GM21381 (cell line): ENCODE results near the gene PTDSS2.
A peak's percentile ranks its signal among the peaks of the same experiment; 100 is the strongest.
"Not testable (repeated sequence)": the region's sequence is repeated elsewhere in the genome, so short reads cannot be mapped to it uniquely, and the experiment has no call there.

Experiments
- ATAC-seq: cut with Tn5 transposase; IDR thresholded peaks from one replicate; pipeline ENCODE4 v1.9.1; 2021; ENCODE audit warnings: mild to moderate bottlenecking, moderate library complexity; ENCODE audit not compliant: unreplicated experiment

The PTDSS2 gene

DNA sequence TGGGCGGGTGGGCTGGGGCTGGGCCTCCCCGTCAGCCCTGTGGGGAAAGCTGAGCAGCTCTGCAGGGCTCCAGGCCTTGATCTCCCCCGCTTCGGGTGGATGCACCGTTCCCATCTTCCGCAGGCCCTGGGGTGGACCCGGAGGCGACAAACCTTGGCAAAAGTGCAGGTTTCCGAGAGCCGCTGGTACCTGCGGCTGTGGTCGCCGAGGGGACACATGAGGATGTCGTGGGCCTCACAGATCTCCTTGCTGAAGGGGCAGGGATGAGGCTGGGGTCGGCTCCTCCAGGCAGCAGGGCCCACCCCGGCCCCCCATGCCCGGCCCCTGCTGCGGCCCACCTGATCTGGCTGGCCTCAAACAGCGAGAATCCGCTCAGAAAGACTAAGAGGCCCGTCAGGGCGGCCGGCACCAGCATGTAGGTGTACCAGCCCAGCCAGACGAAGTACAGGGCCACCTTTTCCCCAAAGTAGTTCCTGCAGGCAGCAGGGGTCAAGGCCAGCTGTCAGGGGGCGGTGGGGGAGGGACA is 20.1 kb upstream of the PTDSS2 start:
- ATAC-seq, result no peak

GRCh38 chr11:431921-432320 is 18.2 kb upstream of the PTDSS2 start:
- no peak for ATAC-seq

GRCh38 chr11:432501-433100 is 17.5 kb upstream of the PTDSS2 start:
- no peak for ATAC-seq

- no peak for ATAC-seq
Measured at GRCh38 chr11:433111-433510, 17.0 kb upstream of the PTDSS2 start.

DNA sequence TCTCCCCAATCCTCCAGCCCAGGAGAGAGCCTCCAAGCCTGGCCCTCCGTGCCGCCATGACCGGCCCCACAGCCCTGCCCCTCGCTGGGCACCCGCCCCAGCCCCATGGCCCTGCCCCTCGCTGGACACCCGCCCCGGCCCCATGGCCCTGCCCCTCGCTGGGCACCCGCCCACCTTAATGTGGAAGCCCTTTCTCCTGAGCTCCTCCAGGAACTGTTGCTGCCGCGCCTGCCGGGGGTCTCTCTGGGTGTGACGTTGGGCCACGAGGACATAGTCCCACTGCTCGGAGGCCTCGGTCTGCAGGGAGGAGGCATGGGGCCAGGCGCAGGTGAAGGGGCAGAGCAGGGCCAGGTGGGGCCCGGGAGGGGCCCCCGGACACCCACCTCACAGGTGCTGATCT is 16.4 kb upstream of the PTDSS2 start:
- ATAC-seq, result no peak

DNA sequence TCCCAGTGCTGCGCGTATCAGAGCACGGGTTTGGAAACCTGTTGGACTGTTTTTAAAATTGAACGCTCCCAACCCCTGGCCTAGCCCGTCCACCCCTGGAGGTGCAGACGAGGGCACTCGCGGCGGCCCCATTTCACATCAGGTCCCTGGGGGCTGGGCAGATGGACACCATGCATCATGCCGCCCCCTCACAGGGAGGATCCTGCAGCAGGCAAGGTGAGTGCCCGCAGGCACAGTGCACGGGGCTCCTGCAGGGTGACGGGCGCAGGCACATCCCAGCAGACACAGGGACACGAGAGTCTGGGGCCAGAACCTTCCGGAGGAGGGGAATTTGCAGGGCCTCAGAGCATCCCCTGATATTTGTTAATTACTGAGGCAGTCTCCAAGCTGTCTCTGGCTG is 15.6 kb upstream of the PTDSS2 start:
- ATAC-seq, result no peak

DNA sequence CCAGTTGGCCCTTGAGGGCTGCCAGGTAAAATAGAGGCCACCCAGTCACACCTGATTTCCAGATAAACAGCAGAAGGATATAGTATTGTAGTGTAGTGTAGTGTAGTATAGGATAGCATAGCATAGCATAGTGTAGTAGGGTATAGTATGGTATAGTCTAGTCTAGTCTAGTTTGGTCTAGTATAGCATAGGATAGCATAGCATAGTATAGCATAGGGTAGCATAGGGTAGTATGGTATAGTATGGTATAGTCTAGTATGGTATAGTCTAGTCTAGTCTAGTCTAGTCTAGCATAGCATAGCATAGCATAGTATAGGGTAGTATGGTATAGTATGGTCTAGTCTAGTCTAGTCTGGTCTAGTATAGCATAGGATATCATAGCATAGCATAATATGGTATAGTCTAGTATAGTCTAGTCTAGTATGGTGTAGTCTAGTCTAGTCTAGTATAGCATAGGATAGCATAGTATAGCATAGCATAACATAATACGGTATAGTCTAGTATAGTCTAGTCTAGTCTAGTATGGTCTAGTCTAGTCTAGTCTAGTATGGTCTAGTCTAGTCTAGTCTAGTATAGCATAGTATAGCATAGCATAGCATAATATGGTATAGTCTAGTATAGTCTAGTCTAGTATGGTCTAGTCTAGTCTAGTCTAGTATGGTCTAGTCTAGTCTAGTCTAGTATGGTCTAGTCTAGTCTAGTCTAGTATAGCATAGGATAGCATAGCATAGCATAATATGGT is 14.9 kb upstream of the PTDSS2 start:
- not testable (repeated sequence) for ATAC-seq

- ATAC-seq, result no peak
Measured at GRCh38 chr11:437228-437870, 12.7 kb upstream of the PTDSS2 start.

GRCh38 chr11:438101-438844 is 11.8 kb upstream of the PTDSS2 start:
- ATAC-seq, result no peak

GRCh38 chr11:439315-440064 is 10.6 kb upstream of the PTDSS2 start:
- no peak for ATAC-seq

- ATAC-seq, result no peak
Measured at GRCh38 chr11:440065-441042, 9.7 kb upstream of the PTDSS2 start.

DNA sequence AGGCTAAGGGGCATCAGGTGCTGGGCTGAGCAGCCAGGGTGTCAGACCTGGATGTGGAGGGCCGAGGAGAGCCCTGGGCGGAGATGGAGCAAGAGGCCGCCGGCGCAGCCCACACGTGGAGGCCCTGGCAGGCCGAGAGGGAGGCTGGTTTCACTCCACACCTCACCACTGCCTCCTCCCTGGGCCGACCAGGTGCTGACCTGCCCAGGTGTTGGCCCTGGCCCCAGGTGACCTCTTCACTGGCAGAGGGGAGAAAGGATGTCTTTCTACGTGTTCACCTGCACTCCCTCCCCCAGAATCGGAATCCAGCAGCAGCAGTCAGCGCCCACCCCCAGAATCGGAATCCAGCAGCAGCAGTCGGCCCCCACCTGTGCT is 9.0 kb upstream of the PTDSS2 start:
- ATAC-seq, result no peak

DNA sequence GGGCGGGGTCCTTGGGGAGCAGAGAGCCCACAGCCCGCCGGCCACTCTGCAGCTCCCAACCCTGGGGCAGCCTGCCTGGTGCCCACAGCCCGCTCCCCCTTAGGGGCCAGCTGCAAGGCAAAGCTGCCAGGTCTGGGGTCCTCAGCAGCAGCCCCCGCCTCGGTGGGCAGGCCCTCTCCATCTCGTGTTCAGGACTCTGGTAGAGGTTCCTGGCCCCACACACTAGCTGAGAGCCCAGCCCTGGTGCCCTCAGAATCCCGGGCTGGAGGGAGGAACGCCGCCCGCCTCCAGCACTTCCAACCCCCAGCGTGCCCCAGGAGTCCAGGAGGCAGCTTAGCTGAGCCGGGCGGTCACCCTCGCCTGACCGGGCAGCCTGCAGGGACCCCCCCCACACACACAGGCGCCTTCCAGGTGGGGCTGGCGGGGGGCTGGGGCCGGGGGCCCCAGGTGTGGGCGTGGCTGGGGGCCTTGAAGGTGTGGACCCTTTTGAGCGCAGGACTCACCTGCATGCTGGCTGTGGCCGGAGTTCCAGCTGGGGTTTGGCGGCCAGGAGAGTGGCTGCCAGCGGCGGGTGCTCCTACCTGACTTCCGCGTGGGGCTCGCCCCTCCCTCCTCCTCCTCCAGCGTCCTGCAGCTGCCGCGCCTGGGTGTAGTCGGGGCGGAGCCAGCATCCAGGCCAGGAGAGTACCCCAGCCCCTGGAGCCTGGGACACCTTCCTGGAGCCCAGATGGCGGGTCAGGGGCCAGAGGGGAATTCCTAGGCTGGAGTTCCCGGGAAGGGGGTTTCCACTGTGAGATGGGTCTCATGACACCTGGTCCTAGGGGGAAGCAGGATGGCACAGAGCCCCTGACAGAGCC is 8.4 kb upstream of the PTDSS2 start, which contains the start of gene ANO9:
Gene ANO9 (minus strand): TSS at position 594 of the 857 bp plus-strand sequence. CDS start 85 bp downstream, at position 509.
- peak; percentile 67 for ATAC-seq

DNA sequence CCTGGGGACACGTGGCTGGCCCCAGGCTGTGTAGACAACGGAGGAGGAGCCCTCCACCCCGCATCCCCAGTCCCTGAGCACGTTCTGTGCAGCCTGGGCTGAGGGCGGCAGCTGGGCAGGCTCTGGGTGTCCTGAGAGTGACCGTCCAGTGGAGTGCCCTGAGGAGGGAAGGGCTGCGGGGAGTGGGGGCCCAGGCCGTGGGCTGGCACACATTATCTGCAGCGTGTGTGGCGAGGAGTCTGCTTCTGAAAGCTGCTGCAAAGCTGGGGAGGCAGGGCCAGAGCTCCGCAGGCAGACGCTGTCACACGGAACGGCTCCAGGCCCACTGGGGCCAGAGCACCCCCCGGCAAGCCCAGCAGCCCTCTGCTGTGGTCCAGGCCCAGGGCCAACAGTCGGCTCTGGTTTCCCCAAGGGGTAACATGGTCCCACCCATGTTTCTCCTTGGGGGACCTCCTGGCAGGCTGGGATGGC is 7.4 kb upstream of the PTDSS2 start:
- no peak for ATAC-seq

GRCh38 chr11:443542-444199 is 6.4 kb upstream of the PTDSS2 start:
- ATAC-seq, result no peak

GRCh38 chr11:444396-445144 is 5.5 kb upstream of the PTDSS2 start:
- no peak for ATAC-seq
